Neuronal stem cell (in vitro differentiated cells): ENCODE results near the gene PRRT1B.

Experiments used
- DNase-seq: peaks from one replicate; pipeline ENCODE4 v3.0.0-alpha.2; 2013; ENCODE audit warnings: low spot score
- H2AFZ ChIP-seq: one replicate; pipeline ENCODE4 v1.6.1; 2013; ENCODE audit warnings: mild to moderate bottlenecking, low read length, inconsistent platforms
- H2AK5ac ChIP-seq: 2 replicates; pipeline ENCODE4 v1.6.1; 2013; ENCODE audit warnings: low read depth, mild to moderate bottlenecking, inconsistent platforms, low read length, moderate library complexity, mixed read lengths
- H2BK120ac ChIP-seq: 2 replicates; pipeline ENCODE4 v1.6.1; 2013; ENCODE audit warnings: low read depth, mild to moderate bottlenecking, inconsistent platforms, low read length, moderate library complexity, mixed read lengths
- H2BK12ac ChIP-seq: one replicate; pipeline ENCODE4 v1.6.1; 2013; ENCODE audit warnings: low read length, inconsistent platforms
- H2BK15ac ChIP-seq: 2 replicates; pipeline ENCODE4 v1.6.1; 2013; ENCODE audit warnings: mild to moderate bottlenecking, low read length, inconsistent platforms, mixed read lengths
- H2BK5ac ChIP-seq: one replicate; pipeline ENCODE4 v1.6.1; 2013; ENCODE audit warnings: inconsistent platforms, mild to moderate bottlenecking, low read length, moderate library complexity
- H3K14ac ChIP-seq: one replicate; pipeline ENCODE4 v1.6.1; 2013; ENCODE audit warnings: low read length, inconsistent platforms
- H3K18ac ChIP-seq: 2 replicates; pipeline ENCODE4 v1.6.1; 2013; ENCODE audit warnings: low read length, inconsistent platforms
- H3K23ac ChIP-seq: 2 replicates; pipeline ENCODE4 v1.6.1; 2013; ENCODE audit warnings: low read depth, mild to moderate bottlenecking, mixed read lengths, low read length, inconsistent platforms; ENCODE audit not compliant: poor library complexity
- H3K27ac ChIP-seq: replicated peaks from 3 replicates; pipeline ENCODE4 v1.5.1; 2013; ENCODE audit warnings: low read length, inconsistent platforms
- H3K27me3 ChIP-seq, 3 experiments: 2 replicates each; pipeline ENCODE4 v1.6.1; 2013; ENCODE audit warnings: low read length in 3 of 3, mild to moderate bottlenecking in 2 of 3, inconsistent platforms in 1 of 3, low read depth in 1 of 3, mixed read lengths in 1 of 3, moderate library complexity in 1 of 3; ENCODE audit not compliant: control insufficient read depth in 3 of 3, insufficient read depth in 3 of 3
- H3K36me3 ChIP-seq, 2 donors: replicated peaks in 1 of 2; 2 replicates each; pipeline ENCODE4 v1.6.1; 2013; ENCODE audit warnings: low read length in 2 of 2; ENCODE audit not compliant: control insufficient read depth in 2 of 2, insufficient read depth in 2 of 2
- H3K4ac ChIP-seq: 2 replicates; pipeline ENCODE4 v1.6.1; 2013; ENCODE audit warnings: inconsistent platforms, mild to moderate bottlenecking, low read length, moderate library complexity
- H3K4me1 ChIP-seq, 2 donors: 1 replicate in 1 of 2; 2 replicates in 1 of 2; pipeline ENCODE4 v1.6.1; 2013; ENCODE audit warnings: low read length in 2 of 2, low read depth in 1 of 2; ENCODE audit not compliant: control insufficient read depth in 2 of 2, insufficient read depth in 1 of 2
- H3K4me2 ChIP-seq: one replicate; pipeline ENCODE4 v1.6.1; 2013; ENCODE audit warnings: mild to moderate bottlenecking, low read length, inconsistent platforms; ENCODE audit not compliant: insufficient read depth, poor library complexity, severe bottlenecking
- H3K4me3 ChIP-seq, 2 donors: 2 replicates each; pipeline ENCODE4 v1.5.1; 2013; ENCODE audit warnings: low read length in 2 of 2, mild to moderate bottlenecking in 2 of 2, inconsistent platforms in 1 of 2, moderate library complexity in 1 of 2
- H3K79me1 ChIP-seq: one replicate; pipeline ENCODE4 v1.6.1; 2013; ENCODE audit warnings: low read depth, mild to moderate bottlenecking, inconsistent platforms, low read length, moderate library complexity
- H3K9ac ChIP-seq: one replicate; pipeline ENCODE4 v1.6.1; 2013; ENCODE audit warnings: mild to moderate bottlenecking, low read depth, low read length, inconsistent platforms; ENCODE audit not compliant: poor library complexity
- H3K9me3 ChIP-seq, 2 donors: replicated peaks in 1 of 2; 2 replicates each; pipeline versions ENCODE3 to v1.6.1; 2013; ENCODE audit warnings: low read length in 2 of 2, mild to moderate bottlenecking in 2 of 2, inconsistent platforms in 1 of 2, low read depth in 1 of 2, mixed read lengths in 1 of 2, moderate library complexity in 1 of 2; ENCODE audit not compliant: control insufficient read depth in 2 of 2, insufficient read depth in 1 of 2
- H4K8ac ChIP-seq: one replicate; pipeline ENCODE4 v1.6.1; 2013; ENCODE audit warnings: low read depth, mild to moderate bottlenecking, inconsistent platforms, low read length, moderate library complexity
- H4K91ac ChIP-seq: one replicate; pipeline ENCODE4 v1.6.1; 2013; ENCODE audit warnings: low read length, low read depth, mild to moderate bottlenecking, inconsistent platforms; ENCODE audit not compliant: poor library complexity
- WGBS, 2 donors: extraction: QIAGEN DNeasy Blood & Tissue Kit; methylation state at CpG; one replicate each; pipeline ENCODE4 v1.1.7; 2013; ENCODE audit warnings: missing lambda C conversion rate in 2 of 2, mixed read lengths in 1 of 2; ENCODE audit not compliant: insufficient read length in 2 of 2, insufficient replicate concordance in 1 of 2; ENCODE audit errors: extremely low coverage in 2 of 2; 5-methylcytosine and 5-hydroxymethylcytosine counted together

Gene PRRT1B

GRCh38 chr9:131562032-131562959 lies 17.0 kb downstream of the PRRT1B start:
- peaks cover 0 to 2% (median 0%) of the 10 kb centered on the region in 3 experiments for H3K27me3 ChIP-seq
- no peak overlapping the region for H3K4ac ChIP-seq
- no peaks in the 10 kb centered on the region for H3K79me1 ChIP-seq
- H2AK5ac ChIP-seq = no peak overlapping the region
- no peak overlapping the region for H2AFZ ChIP-seq
- H3K36me3 ChIP-seq = no peaks in the 10 kb centered on the region
- H3K27ac ChIP-seq = no peak overlapping the region
- H2BK5ac ChIP-seq = no peak overlapping the region
- H2BK15ac ChIP-seq = no peak overlapping the region
- H4K8ac ChIP-seq = no peak overlapping the region
- no peak for DNase-seq
- no peaks in the 10 kb centered on the region for H3K4me1 ChIP-seq
- H2BK12ac ChIP-seq = no peak overlapping the region
- no peak overlapping the region for H3K23ac ChIP-seq
- no peak overlapping the region for H2BK120ac ChIP-seq
- peaks cover 3 to 6% of the 10 kb centered on the region in 2 donors for H3K9me3 ChIP-seq
- no peak overlapping the region for H3K9ac ChIP-seq
- no peak overlapping the region for H3K18ac ChIP-seq
- H3K14ac ChIP-seq = no peak overlapping the region
- no CpG with 5 or more reads among the region's 9 CpGs for WGBS, 2 donors
- H3K4me3 ChIP-seq = no peak overlapping the region
- H3K4me2 ChIP-seq = no peak overlapping the region
- no peak overlapping the region for H4K91ac ChIP-seq

- Histone ChIP-seq H3K79me1 (no peaks in the 10 kb centered on the region), H3K18ac (no peak overlapping the region), H3K4me2 (no peak overlapping the region), H2BK15ac (no peak overlapping the region), H3K27me3 (no peaks in the 10 kb centered on the region), H3K27ac (no peak overlapping the region), H3K4ac (no peak overlapping the region), H2AFZ (no peak overlapping the region), H3K36me3 (no peaks in the 10 kb centered on the region), H4K91ac (no peak overlapping the region), H3K9ac (no peak overlapping the region), H3K23ac (no peak overlapping the region), H3K4me1 (no peaks in the 10 kb centered on the region), H2AK5ac (no peak overlapping the region), H4K8ac (no peak overlapping the region), H2BK5ac (no peak overlapping the region), H3K9me3 (peaks cover 3 to 6% of the 10 kb centered on the region in 2 donors), H3K14ac (no peak overlapping the region), H3K4me3 (no peak overlapping the region), H2BK12ac (no peak overlapping the region), H2BK120ac (no peak overlapping the region)
- WGBS, 2 donors = no CpG with 5 or more reads among the region's 5 CpGs
- DNase-seq = no peak
These were observed 20.0 kb downstream of the PRRT1B start for GRCh38 chr9:131565369-131565768.

GRCh38 chr9:131566158-131566557 lies 20.8 kb downstream of the PRRT1B start:
- no peak overlapping the region for H3K23ac ChIP-seq
- no peak overlapping the region for H2BK5ac ChIP-seq
- H3K14ac ChIP-seq = no peak overlapping the region
- H3K4ac ChIP-seq = no peak overlapping the region
- no peak for DNase-seq
- no peak overlapping the region for H3K27ac ChIP-seq
- H2AFZ ChIP-seq = no peak overlapping the region
- H3K4me3 ChIP-seq = no peak overlapping the region
- no peaks in the 10 kb centered on the region for H3K27me3 ChIP-seq
- H3K9ac ChIP-seq = no peak overlapping the region
- no peak overlapping the region for H3K4me2 ChIP-seq
- H3K4me1 ChIP-seq = no peaks in the 10 kb centered on the region
- H3K9me3 ChIP-seq = peaks cover 3% of the 10 kb centered on the region in 2 donors
- H4K91ac ChIP-seq = no peak overlapping the region
- WGBS, 2 donors = no CpG with 5 or more reads among the region's 3 CpGs
- H2BK12ac ChIP-seq = no peak overlapping the region
- no peak overlapping the region for H2AK5ac ChIP-seq
- H2BK15ac ChIP-seq = no peak overlapping the region
- H4K8ac ChIP-seq = no peak overlapping the region
- H2BK120ac ChIP-seq = no peak overlapping the region
- no peaks in the 10 kb centered on the region for H3K79me1 ChIP-seq
- no peak overlapping the region for H3K18ac ChIP-seq
- no peaks in the 10 kb centered on the region for H3K36me3 ChIP-seq

GRCh38 chr9:131567910-131568309 lies 22.6 kb downstream of the PRRT1B start:
- Histone ChIP-seq H3K79me1 (no peaks in the 10 kb centered on the region), H2BK120ac (no peak overlapping the region), H3K27ac (no peak overlapping the region), H3K36me3 (peaks cover 0 to 7% of the 10 kb centered on the region in 2 donors), H3K27me3 (no peaks in the 10 kb centered on the region), H3K23ac (no peak overlapping the region), H3K18ac (no peak overlapping the region), H4K8ac (no peak overlapping the region), H2BK12ac (no peak overlapping the region), H2BK5ac (no peak overlapping the region), H2BK15ac (no peak overlapping the region), H3K4me1 (no peaks in the 10 kb centered on the region), H2AK5ac (peak overlapping the region; percentile 20), H3K9ac (no peak overlapping the region), H3K4me2 (no peak overlapping the region), H3K14ac (no peak overlapping the region), H3K4me3 (peak overlapping the region in 1 of 2 donors; percentile 44), H4K91ac (no peak overlapping the region), H3K4ac (no peak overlapping the region), H3K9me3 (peaks cover 0 to 3% of the 10 kb centered on the region in 2 donors), H2AFZ (no peak overlapping the region)
- WGBS, 2 donors = no CpG with 5 or more reads among the region's 8 CpGs
- no peak for DNase-seq
